Measurements from ENCODE around the gene GALNT6. TPM values are rescaled to one million over a fixed set of nuclear protein-coding genes. Genes with fewer than 3 reads are reported as not detected.
"Not testable (repeated sequence)": the region's sequence is repeated elsewhere in the genome, so short reads cannot be mapped to it uniquely, and the experiment has no call there.

GALNT6 gene
- total and polyA plus RNA-seq, 8 donors: 3.4 to 155 (median 24.6) TPM

DNA sequence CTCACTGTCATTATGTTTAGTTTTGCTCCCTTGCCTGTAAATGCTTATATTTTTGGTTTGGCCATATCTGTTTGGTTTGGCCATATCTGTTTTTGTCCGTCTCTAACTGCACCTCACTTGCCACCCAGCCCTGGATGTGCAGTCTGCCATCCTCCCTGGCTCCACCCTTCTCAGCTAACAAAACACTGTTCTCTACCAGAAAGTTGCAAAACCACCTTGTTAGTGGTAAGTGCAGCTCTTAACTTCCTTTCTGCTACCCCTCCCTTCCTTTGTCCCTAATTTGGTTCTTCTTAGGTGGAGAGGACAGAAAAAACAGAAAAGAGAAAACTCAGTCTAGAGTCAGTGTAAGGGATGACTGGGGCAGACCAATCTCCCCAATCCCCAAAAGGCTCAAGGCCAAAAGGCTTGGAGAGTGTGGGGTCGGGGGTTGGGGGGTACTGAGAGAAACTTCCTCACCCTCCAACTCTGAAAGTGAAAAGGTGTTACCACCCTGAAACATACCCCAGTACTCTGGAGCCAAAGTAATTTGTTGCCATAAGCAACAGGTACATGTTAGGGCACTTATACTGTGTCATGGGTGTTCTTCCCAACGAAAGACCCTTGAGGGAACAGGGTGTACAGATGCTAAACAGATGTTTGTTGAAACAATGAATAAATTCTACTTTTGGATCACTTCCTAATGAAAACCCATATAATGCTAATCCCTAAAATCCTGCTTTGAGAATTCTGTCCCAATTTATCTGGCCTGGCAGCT is 72.2 kb downstream of the GALNT6 start:
- no peaks in the 10 kb centered on the region for H3K9me3 ChIP-seq
- TF ChIP-seq EP300 (IDR thresholded peaks at IDR 0.05): no peak
- TF ChIP-seq POLR2A (IDR thresholded peaks at IDR 0.05): no peak
- TF ChIP-seq POLR2AphosphoS5 (IDR thresholded peaks at IDR 0.05): no peak
- TF ChIP-seq, protein P1, sequence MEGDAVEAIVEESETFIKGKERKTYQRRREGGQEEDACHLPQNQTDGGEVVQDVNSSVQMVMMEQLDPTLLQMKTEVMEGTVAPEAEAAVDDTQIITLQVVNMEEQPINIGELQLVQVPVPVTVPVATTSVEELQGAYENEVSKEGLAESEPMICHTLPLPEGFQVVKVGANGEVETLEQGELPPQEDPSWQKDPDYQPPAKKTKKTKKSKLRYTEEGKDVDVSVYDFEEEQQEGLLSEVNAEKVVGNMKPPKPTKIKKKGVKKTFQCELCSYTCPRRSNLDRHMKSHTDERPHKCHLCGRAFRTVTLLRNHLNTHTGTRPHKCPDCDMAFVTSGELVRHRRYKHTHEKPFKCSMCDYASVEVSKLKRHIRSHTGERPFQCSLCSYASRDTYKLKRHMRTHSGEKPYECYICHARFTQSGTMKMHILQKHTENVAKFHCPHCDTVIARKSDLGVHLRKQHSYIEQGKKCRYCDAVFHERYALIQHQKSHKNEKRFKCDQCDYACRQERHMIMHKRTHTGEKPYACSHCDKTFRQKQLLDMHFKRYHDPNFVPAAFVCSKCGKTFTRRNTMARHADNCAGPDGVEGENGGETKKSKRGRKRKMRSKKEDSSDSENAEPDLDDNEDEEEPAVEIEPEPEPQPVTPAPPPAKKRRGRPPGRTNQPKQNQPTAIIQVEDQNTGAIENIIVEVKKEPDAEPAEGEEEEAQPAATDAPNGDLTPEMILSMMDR (IDR thresholded peaks at IDR 0.05): no peak
- peaks cover 0 to 38% (median 12%) of the 10 kb centered on the region in 4 donors for H3K4me1 ChIP-seq
- DNase-seq: peak in 1 of 2 donors; percentile 54
- WGBS, 5 donors: 48 to 68% (median 55%) methylated on average over 3 of the region's 3 CpGs
- H3K36me3 ChIP-seq: no peaks in the 10 kb centered on the region
- intact Hi-C loops (cut with DNase I; ENCODE audit: low total_unique reads): no loop called here
- no peaks in the 10 kb centered on the region for H3K27me3 ChIP-seq
- H3K27ac ChIP-seq: peak overlapping the region in 3 of 5 donors; percentile 4 to 57 (median 33)
- H3K4me3 ChIP-seq: no peak overlapping the region

DNA sequence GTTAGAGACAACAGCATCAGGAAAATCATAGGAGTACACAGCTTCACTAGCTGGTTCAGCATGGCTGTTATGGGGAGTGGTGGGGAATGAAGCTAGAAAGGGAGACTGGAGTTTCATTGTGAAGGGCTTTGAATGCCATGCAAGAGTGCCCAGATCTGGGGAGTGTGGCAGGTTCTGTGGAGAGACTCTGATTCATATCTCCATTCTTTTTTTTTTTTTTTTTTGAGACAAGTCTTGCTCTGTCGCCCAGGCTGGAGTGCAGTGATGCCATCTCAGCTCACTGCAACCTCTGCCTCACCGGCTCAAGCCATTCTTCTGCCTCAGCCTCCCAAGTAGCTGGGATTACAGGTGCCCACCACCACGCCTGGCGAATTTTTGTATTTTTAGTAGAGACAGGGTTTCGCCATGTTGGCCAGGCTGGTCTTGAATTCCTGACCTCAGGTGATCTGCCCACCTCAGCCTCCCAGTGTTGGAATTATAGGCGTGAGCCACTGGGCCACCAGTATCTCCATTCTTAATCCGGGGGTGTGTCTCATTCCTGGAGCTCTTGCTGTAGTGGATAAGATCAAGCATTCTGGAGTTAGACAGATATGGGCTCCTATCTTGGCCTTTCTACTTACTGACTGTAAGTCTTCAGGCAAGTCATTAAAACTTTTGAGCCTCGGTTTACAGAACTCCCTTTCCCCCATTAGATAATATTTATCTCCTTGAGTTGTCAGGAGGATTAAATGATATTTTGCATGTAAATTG is 73.0 kb downstream of the GALNT6 start:
- intact Hi-C loops (cut with DNase I; ENCODE audit: low total_unique reads); H3K27me3 ChIP-seq; H3K36me3 ChIP-seq; DNase-seq; H3K4me3 ChIP-seq; H3K9me3 ChIP-seq: not testable (repeated sequence)
- WGBS, 5 donors: 60 to 80% (median 75%) methylated on average over 3 to 8 of the region's 8 CpGs
- Histone ChIP-seq H3K27ac (peak overlapping the region in 2 of 5 donors; percentile 33 to 57), H3K4me1 (peaks cover 0 to 38% (median 14%) of the 10 kb centered on the region in 4 donors)

DNA sequence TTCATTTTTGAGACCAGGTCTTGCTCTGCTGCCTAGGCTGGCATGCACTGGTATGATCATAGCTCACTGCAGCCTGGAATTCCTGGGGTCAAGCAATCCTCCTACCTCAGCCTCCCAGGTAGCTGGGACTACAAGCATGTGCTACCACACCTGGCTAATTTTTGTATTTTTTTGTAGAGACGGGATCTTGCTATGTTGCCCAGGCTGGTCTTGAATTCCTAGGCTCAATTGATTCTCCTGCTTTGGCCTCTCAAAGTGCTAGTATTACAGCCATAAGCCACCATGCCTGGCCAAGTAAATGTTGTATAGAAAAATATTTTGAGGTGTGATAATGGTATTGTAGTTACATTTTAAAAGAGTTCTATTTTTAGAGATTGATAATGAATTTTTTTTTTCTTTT is 79.8 kb downstream of the GALNT6 start:
- Histone ChIP-seq H3K27ac (no peak overlapping the region), H3K27me3 (no peaks in the 10 kb centered on the region), H3K36me3 (no peaks in the 10 kb centered on the region), H3K4me3 (no peak overlapping the region), H3K9me3 (no peaks in the 10 kb centered on the region), H3K4me1 (peaks cover 0 to 17% (median 6%) of the 10 kb centered on the region in 4 donors)
- intact Hi-C loops (cut with DNase I; ENCODE audit: low total_unique reads): no loop called here
- no peak for DNase-seq
- TF ChIP-seq POLR2AphosphoS5 (IDR thresholded peaks at IDR 0.05) (no peak), EP300 (IDR thresholded peaks at IDR 0.05) (no peak)
- WGBS, 5 donors: 86 to 100% (median 97%) methylated on average over 1 of the region's 1 CpG

DNA sequence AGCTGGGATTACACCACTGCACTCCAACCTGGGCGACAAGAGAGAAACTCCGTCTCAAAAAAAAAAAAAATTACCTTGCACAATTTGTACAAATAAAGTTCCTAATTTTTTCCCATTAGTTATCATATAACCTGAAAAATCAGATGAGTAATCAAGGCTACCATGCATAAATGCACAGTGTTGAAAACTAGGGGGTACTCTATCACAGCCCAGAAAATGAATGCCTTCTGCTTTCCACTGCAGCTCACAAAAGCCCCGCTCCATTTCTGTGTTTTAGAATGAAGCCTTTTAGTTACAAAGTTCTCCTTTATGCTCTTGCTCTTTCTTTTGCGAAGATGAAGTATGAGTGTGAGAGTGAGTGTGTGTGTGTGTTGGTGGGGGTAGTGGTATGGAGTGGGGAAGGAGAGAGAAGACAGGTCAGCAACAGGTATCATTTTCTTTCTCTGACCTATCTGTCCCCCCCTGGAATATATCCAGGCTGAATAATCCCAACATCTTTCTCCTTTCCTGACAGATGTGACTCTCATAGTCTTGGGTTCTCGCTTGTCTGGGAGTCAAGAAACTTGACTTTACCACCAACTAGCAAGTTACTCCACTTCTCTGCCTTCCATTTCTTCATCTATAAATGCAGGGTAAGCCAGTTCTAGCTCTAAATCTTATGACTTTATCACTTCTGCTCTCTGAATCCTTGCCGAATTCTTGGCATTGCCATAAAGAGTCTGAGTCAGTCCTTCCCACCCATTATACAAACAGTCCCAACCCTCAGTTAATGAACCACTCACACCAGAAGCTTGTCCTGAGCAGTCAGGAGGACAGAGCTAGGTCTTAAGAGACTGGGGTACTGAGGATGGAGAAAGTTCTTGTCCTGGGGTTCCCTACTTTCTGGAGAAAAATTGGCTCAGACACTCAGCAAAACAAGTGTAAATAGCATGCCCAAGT is 83.3 kb downstream of the GALNT6 start:
- peak overlapping the region; percentile 59 to 83 (median 66) for H3K27ac ChIP-seq
- peak in 1 of 2 donors; percentile 81 for DNase-seq
- no peaks in the 10 kb centered on the region for H3K36me3 ChIP-seq
- intact Hi-C loops (cut with DNase I; ENCODE audit: low total_unique reads): no loop called here
- peaks cover 0 to 17% (median 4%) of the 10 kb centered on the region in 4 donors for H3K4me1 ChIP-seq
- WGBS, 5 donors: 57 to 66% (median 63%) methylated on average over 6 of the region's 6 CpGs
- no peaks in the 10 kb centered on the region for H3K9me3 ChIP-seq
- no peak overlapping the region for H3K4me3 ChIP-seq
- TF ChIP-seq POLR2AphosphoS5 (IDR thresholded peaks at IDR 0.05): peak in 2 of 3 donors; percentile 64 to 78
- TF ChIP-seq, protein P1 (IDR thresholded peaks at IDR 0.05): no peak
- no peaks in the 10 kb centered on the region for H3K27me3 ChIP-seq

DNA sequence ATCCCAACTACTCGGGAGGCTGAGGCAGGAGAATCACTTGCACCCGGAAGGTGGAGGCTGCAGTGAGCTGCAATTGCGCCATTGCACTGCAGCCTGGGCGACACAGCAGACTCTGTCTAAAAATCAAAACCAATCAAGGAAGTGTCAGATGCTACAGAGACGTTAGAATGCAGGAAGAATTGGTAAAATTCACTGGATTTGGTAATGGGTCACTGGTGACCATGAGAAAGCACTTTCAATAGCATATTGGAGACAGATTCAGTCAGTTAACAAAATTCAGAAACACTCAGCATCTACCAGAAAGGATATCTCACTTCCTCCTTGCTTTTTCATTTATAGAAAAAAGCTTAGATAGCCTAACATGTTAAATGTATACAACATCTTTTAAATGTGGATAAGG is 84.7 kb downstream of the GALNT6 start:
- TF ChIP-seq EP300 (IDR thresholded peaks at IDR 0.05) (no peak), POLR2AphosphoS5 (IDR thresholded peaks at IDR 0.05) (no peak), POLR2A (IDR thresholded peaks at IDR 0.05) (no peak)
- TF ChIP-seq, protein P1 (IDR thresholded peaks at IDR 0.05): no peak
- intact Hi-C loops (cut with DNase I; ENCODE audit: low total_unique reads): no loop called here
- 70 to 91% (median 90%) methylated on average over 5 of the region's 5 CpGs for WGBS, 5 donors
- Histone ChIP-seq H3K27me3 (no peaks in the 10 kb centered on the region), H3K36me3 (peaks cover 0 to 6% (median 3%) of the 10 kb centered on the region in 4 donors), H3K9me3 (no peaks in the 10 kb centered on the region), H3K4me3 (no peak overlapping the region), H3K27ac (no peak overlapping the region), H3K4me1 (peaks cover 0 to 17% (median 4%) of the 10 kb centered on the region in 4 donors)
- DNase-seq: no peak

Data from stomach (tissue), 9 donors.